Measurements from ENCODE around the gene HID1. TPM values are rescaled to one million over a fixed set of nuclear protein-coding genes. Genes with fewer than 3 reads are reported as not detected.

The HID1 gene
- polyA plus RNA-seq, 1 donor from 2014 or later: 26.6 TPM

- Histone ChIP-seq H3K9me3 (ENCODE audit: low read length) (no peaks in the 10 kb centered on the region), H3K27ac (ENCODE audit: low read length) (no peak overlapping the region), H3K9ac (ENCODE audit: low read length) (no peak overlapping the region), H4K20me1 (ENCODE audit: insufficient read depth) (no peaks in the 10 kb centered on the region), H3K36me3 (ENCODE audit: insufficient read depth, low read length) (no peaks in the 10 kb centered on the region), H3F3A (ENCODE audit: insufficient read depth, low read length, poor library complexity, severe bottlenecking) (no peaks in the 10 kb centered on the region), H3K79me2 (replicated peaks; ENCODE audit: insufficient read depth, low read length) (no peaks in the 10 kb centered on the region), H2AFZ (ENCODE audit: low read depth, low read length) (no peak overlapping the region), H3K4me2 (ENCODE audit: low read length) (no peak overlapping the region), H3K27me3 (ENCODE audit: insufficient read depth, low read depth, low read length) (no peaks in the 10 kb centered on the region), H3K9me2 (ENCODE audit: insufficient read depth, low read length) (no peaks in the 10 kb centered on the region), H3K4me3 (ENCODE audit: low read length) (no peak overlapping the region)
- no peak for TF ChIP-seq MXI1 (conservative IDR thresholded peaks at IDR 0.05; ENCODE audit: poor library complexity, severe bottlenecking)
- no peak for TF ChIP-seq POLR2AphosphoS5 (IDR thresholded peaks at IDR 0.05)
- no peak for TF ChIP-seq RAD21 (conservative IDR thresholded peaks at IDR 0.05)
- TF ChIP-seq TAF1 (IDR thresholded peaks at IDR 0.05; ENCODE audit: low read depth): no peak
- TF ChIP-seq EZH2 (IDR thresholded peaks at IDR 0.05; ENCODE audit: borderline replicate concordance, insufficient read depth, low read length, poor library complexity, severe bottlenecking): no peak
- no peak for TF ChIP-seq EP300 (conservative IDR thresholded peaks at IDR 0.05; ENCODE audit: poor library complexity, severe bottlenecking)
- no peak for TF ChIP-seq REST (IDR thresholded peaks at IDR 0.05; ENCODE audit: borderline replicate concordance)
- no peak for TF ChIP-seq SMC3 (conservative IDR thresholded peaks at IDR 0.05; ENCODE audit: poor library complexity)
- no peak for TF ChIP-seq CTCF (IDR thresholded peaks at IDR 0.05; ENCODE audit: poor library complexity, severe bottlenecking)
Observed at GRCh38 chr17:74951065-74951464, 21.5 kb downstream of the HID1 start.

GRCh38 chr17:74950207-74950606 lies 22.4 kb downstream of the HID1 start:
- no peak for TF ChIP-seq EZH2 (IDR thresholded peaks at IDR 0.05; ENCODE audit: borderline replicate concordance, insufficient read depth, low read length, poor library complexity, severe bottlenecking)
- TF ChIP-seq EP300 (conservative IDR thresholded peaks at IDR 0.05; ENCODE audit: poor library complexity, severe bottlenecking): no peak
- TF ChIP-seq CTCF (IDR thresholded peaks at IDR 0.05; ENCODE audit: poor library complexity, severe bottlenecking): no peak
- no peak for TF ChIP-seq REST (IDR thresholded peaks at IDR 0.05; ENCODE audit: borderline replicate concordance)
- TF ChIP-seq MXI1 (conservative IDR thresholded peaks at IDR 0.05; ENCODE audit: poor library complexity, severe bottlenecking): no peak
- no peak for TF ChIP-seq SMC3 (conservative IDR thresholded peaks at IDR 0.05; ENCODE audit: poor library complexity)
- no peak for TF ChIP-seq RAD21 (conservative IDR thresholded peaks at IDR 0.05)
- no peak for TF ChIP-seq POLR2AphosphoS5 (IDR thresholded peaks at IDR 0.05)
- TF ChIP-seq TAF1 (IDR thresholded peaks at IDR 0.05; ENCODE audit: low read depth): no peak

More at GRCh38 chr17:74950207-74950606, 22.4 kb downstream of the HID1 start:
- Histone ChIP-seq H3K79me2 (replicated peaks; ENCODE audit: insufficient read depth, low read length) (no peaks in the 10 kb centered on the region), H3K9me3 (ENCODE audit: low read length) (no peaks in the 10 kb centered on the region), H3F3A (ENCODE audit: insufficient read depth, low read length, poor library complexity, severe bottlenecking) (no peaks in the 10 kb centered on the region), H2AFZ (ENCODE audit: low read depth, low read length) (no peak overlapping the region), H3K27me3 (ENCODE audit: insufficient read depth, low read depth, low read length) (peaks cover 2% of the 10 kb centered on the region), H3K9me2 (ENCODE audit: insufficient read depth, low read length) (no peaks in the 10 kb centered on the region), H3K36me3 (ENCODE audit: insufficient read depth, low read length) (no peaks in the 10 kb centered on the region), H3K4me2 (ENCODE audit: low read length) (no peak overlapping the region), H3K9ac (ENCODE audit: low read length) (no peak overlapping the region), H3K27ac (ENCODE audit: low read length) (no peak overlapping the region), H3K4me3 (ENCODE audit: low read length) (no peak overlapping the region), H4K20me1 (ENCODE audit: insufficient read depth) (no peaks in the 10 kb centered on the region)

Data from neural cell (in vitro differentiated cells).